ENCODE data around the gene CHAC1. TPM values are rescaled to one million over a fixed set of nuclear protein-coding genes. Genes with fewer than 3 reads are reported as not detected.

CHAC1 gene
- total and polyA plus RNA-seq, 2 donors (not counting 1 experiment from before 2014, with no cell fraction given), result 7.5 to 62.6 TPM

DNA sequence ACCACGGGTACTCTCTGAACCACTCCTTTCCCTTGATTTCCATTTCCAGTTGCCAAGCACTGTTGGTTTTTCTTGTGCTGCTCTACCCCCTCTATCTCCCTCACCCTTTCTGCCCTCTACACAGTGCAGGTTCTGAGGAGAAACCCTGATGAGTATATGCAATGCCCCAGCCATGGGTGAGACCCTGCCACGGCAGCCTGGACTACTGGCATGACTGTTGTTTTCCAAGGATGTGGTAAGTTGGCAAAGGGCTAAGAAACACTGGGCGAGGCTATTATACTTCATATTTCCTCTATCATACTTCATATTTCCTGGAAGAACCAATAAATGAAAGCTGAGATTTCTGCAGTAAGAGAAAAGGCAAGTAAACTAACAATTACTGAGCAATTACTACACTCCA is 27.9 kb downstream of the CHAC1 start:
- no peaks in the 10 kb centered on the region for H3K9me3 ChIP-seq (ENCODE audit: control insufficient read depth, insufficient read depth, low read depth, low read length)
- peaks cover 31% of the 10 kb centered on the region for H3K36me3 ChIP-seq (ENCODE audit: control insufficient read depth, insufficient read depth, low read length)
- H4K20me1 ChIP-seq (ENCODE audit: control insufficient read depth, extremely low read depth, insufficient read depth, low read length), result no peaks in the 10 kb centered on the region
- TF ChIP-seq EZH2 (IDR thresholded peaks at IDR 0.05; ENCODE audit: low read length, missing control alignments), result no peak
- TF ChIP-seq, protein P1, sequence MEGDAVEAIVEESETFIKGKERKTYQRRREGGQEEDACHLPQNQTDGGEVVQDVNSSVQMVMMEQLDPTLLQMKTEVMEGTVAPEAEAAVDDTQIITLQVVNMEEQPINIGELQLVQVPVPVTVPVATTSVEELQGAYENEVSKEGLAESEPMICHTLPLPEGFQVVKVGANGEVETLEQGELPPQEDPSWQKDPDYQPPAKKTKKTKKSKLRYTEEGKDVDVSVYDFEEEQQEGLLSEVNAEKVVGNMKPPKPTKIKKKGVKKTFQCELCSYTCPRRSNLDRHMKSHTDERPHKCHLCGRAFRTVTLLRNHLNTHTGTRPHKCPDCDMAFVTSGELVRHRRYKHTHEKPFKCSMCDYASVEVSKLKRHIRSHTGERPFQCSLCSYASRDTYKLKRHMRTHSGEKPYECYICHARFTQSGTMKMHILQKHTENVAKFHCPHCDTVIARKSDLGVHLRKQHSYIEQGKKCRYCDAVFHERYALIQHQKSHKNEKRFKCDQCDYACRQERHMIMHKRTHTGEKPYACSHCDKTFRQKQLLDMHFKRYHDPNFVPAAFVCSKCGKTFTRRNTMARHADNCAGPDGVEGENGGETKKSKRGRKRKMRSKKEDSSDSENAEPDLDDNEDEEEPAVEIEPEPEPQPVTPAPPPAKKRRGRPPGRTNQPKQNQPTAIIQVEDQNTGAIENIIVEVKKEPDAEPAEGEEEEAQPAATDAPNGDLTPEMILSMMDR (conservative IDR thresholded peaks at IDR 0.05 in 1 of 2, IDR thresholded peaks at IDR 0.05 in 1 of 2; ENCODE audit: low read depth in 1 of 2, low read length in 2 of 2), result no peak
- no peak for DNase-seq (ENCODE audit: low read depth in 2 of 2)
- no peak overlapping the region for H3K27ac ChIP-seq (ENCODE audit: insufficient read depth, low read length)
- no peaks in the 10 kb centered on the region for H3K79me2 ChIP-seq (ENCODE audit: control insufficient read depth, insufficient read depth, low read length)
- H3K4me2 ChIP-seq (ENCODE audit: extremely low read depth, insufficient read depth, low read length), result no peak overlapping the region
- no peak overlapping the region for H3K9ac ChIP-seq (ENCODE audit: insufficient read depth, low read length)
- H3K4me1 ChIP-seq (ENCODE audit: control insufficient read depth, extremely low read depth, insufficient read depth, low read length), result peaks cover 25% of the 10 kb centered on the region
- no peaks in the 10 kb centered on the region for H3K27me3 ChIP-seq (ENCODE audit: control insufficient read depth, insufficient read depth, low read length)
- H3K4me3 ChIP-seq (replicated peaks in 1 of 4; ENCODE audit: control extremely low read depth in 1 of 4, insufficient read depth in 1 of 4, low read depth in 3 of 4, low read length in 4 of 4), result no peak overlapping the region
- no peak overlapping the region for H2AFZ ChIP-seq (ENCODE audit: low read length)

GRCh38 chr15:40982855-40983254 is 29.6 kb downstream of the CHAC1 start:
- peaks cover 26% of the 10 kb centered on the region for H3K36me3 ChIP-seq (ENCODE audit: control insufficient read depth, insufficient read depth, low read length)
- no peak for TF ChIP-seq EZH2 (IDR thresholded peaks at IDR 0.05; ENCODE audit: low read length, missing control alignments)
- TF ChIP-seq, protein P1 (conservative IDR thresholded peaks at IDR 0.05 in 1 of 2, IDR thresholded peaks at IDR 0.05 in 1 of 2; ENCODE audit: low read depth in 1 of 2, low read length in 2 of 2), result no peak
- no peak overlapping the region for H3K4me3 ChIP-seq (replicated peaks in 1 of 4; ENCODE audit: control extremely low read depth in 1 of 4, insufficient read depth in 1 of 4, low read depth in 3 of 4, low read length in 4 of 4)
- no peaks in the 10 kb centered on the region for H3K79me2 ChIP-seq (ENCODE audit: control insufficient read depth, insufficient read depth, low read length)
- no peaks in the 10 kb centered on the region for H3K27me3 ChIP-seq (ENCODE audit: control insufficient read depth, insufficient read depth, low read length)
- H3K27ac ChIP-seq (ENCODE audit: insufficient read depth, low read length), result peak overlapping the region; percentile 94
- no peak overlapping the region for H2AFZ ChIP-seq (ENCODE audit: low read length)
- peak; percentile 80 to 90 for DNase-seq (ENCODE audit: low read depth in 2 of 2)
- H3K9me3 ChIP-seq (ENCODE audit: control insufficient read depth, insufficient read depth, low read depth, low read length), result no peaks in the 10 kb centered on the region
- H3K4me1 ChIP-seq (ENCODE audit: control insufficient read depth, extremely low read depth, insufficient read depth, low read length), result peaks cover 25% of the 10 kb centered on the region
- no peak overlapping the region for H3K4me2 ChIP-seq (ENCODE audit: extremely low read depth, insufficient read depth, low read length)
- H3K9ac ChIP-seq (ENCODE audit: insufficient read depth, low read length), result no peak overlapping the region
- H4K20me1 ChIP-seq (ENCODE audit: control insufficient read depth, extremely low read depth, insufficient read depth, low read length), result no peaks in the 10 kb centered on the region

DNA sequence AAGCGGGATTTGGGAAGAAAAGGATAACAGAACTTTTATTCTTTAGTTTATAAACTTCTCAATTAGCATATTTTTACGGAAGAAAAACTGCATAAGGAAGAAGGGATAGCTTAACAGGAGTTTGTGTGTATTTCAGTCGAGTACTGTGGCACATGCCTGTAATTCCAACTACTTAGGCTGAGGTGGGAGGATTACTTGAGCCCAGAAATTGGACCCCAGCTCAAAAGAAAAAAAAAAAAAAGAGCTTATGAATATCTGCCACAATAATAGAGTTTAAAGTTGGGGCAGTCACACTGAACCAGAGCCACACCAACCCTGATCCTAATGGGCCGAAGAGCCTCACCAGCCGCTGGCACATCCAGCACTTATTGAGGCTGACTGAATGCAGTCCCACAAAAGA is 31.1 kb downstream of the CHAC1 start:
- no peaks in the 10 kb centered on the region for H3K9me3 ChIP-seq (ENCODE audit: control insufficient read depth, insufficient read depth, low read depth, low read length)
- H3K27ac ChIP-seq (ENCODE audit: insufficient read depth, low read length), result peak overlapping the region; percentile 94
- H3K36me3 ChIP-seq (ENCODE audit: control insufficient read depth, insufficient read depth, low read length), result peaks cover 20% of the 10 kb centered on the region
- TF ChIP-seq EZH2 (IDR thresholded peaks at IDR 0.05; ENCODE audit: low read length, missing control alignments), result no peak
- no peak overlapping the region for H3K4me3 ChIP-seq (replicated peaks in 1 of 4; ENCODE audit: control extremely low read depth in 1 of 4, insufficient read depth in 1 of 4, low read depth in 3 of 4, low read length in 4 of 4)
- H4K20me1 ChIP-seq (ENCODE audit: control insufficient read depth, extremely low read depth, insufficient read depth, low read length), result no peaks in the 10 kb centered on the region
- H3K79me2 ChIP-seq (ENCODE audit: control insufficient read depth, insufficient read depth, low read length), result no peaks in the 10 kb centered on the region
- no peaks in the 10 kb centered on the region for H3K27me3 ChIP-seq (ENCODE audit: control insufficient read depth, insufficient read depth, low read length)
- no peak overlapping the region for H2AFZ ChIP-seq (ENCODE audit: low read length)
- no peak overlapping the region for H3K4me2 ChIP-seq (ENCODE audit: extremely low read depth, insufficient read depth, low read length)
- no peak overlapping the region for H3K9ac ChIP-seq (ENCODE audit: insufficient read depth, low read length)
- peaks cover 25% of the 10 kb centered on the region for H3K4me1 ChIP-seq (ENCODE audit: control insufficient read depth, extremely low read depth, insufficient read depth, low read length)
- no peak for DNase-seq (ENCODE audit: low read depth in 2 of 2)

Data from fibroblast of lung (primary cell).